ENCODE data around the gene TMEM168. TPM values are rescaled to one million over a fixed set of nuclear protein-coding genes. Genes with fewer than 3 reads are reported as not detected.

Gene TMEM168
- total RNA-seq, 4 donors from 2014 or later = 20.0 to 28.0 (median 23.4) TPM

DNA sequence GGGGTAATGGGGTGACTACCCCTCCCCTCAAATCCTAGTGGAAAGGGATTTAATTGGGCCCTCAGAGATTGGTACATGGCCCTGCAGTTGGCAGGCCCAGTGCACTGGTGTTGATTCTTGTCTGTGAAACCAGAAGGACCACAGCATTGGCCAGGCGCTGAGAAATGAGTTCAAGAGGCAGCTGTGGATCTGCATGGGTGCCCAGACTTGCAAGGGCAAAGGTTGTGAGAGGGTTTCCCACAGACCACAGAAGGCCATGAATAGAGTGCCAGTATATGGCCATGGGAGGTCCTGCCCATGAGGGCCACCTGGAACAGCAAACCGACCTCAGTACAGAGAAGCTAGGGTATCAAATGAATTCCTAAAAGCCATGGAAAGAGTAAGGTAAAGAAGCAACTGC lies 32.9 kb downstream of the TMEM168 start:
- TF ChIP-seq, protein P1, sequence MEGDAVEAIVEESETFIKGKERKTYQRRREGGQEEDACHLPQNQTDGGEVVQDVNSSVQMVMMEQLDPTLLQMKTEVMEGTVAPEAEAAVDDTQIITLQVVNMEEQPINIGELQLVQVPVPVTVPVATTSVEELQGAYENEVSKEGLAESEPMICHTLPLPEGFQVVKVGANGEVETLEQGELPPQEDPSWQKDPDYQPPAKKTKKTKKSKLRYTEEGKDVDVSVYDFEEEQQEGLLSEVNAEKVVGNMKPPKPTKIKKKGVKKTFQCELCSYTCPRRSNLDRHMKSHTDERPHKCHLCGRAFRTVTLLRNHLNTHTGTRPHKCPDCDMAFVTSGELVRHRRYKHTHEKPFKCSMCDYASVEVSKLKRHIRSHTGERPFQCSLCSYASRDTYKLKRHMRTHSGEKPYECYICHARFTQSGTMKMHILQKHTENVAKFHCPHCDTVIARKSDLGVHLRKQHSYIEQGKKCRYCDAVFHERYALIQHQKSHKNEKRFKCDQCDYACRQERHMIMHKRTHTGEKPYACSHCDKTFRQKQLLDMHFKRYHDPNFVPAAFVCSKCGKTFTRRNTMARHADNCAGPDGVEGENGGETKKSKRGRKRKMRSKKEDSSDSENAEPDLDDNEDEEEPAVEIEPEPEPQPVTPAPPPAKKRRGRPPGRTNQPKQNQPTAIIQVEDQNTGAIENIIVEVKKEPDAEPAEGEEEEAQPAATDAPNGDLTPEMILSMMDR (IDR thresholded peaks at IDR 0.05; ENCODE audit: low read depth) = no peak

DNA sequence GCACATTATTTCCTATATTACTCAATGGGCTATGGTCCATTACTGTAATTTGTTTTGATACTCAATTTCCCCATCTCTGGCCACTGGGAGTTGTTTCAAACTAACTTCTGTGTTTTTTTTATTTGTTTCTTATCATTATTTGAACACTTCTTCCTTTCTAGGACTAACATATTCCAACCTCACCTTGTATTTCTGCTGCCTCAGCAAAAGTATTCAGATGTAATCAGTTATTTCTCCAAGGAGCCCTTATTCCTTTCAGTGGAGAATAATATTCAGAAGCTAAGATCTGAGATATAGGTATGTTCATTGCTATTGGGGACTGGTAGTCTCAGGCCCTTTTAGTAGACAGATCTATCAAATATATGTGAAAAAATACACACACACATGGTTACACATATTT lies 36.9 kb downstream of the TMEM168 start:
- TF ChIP-seq, protein P1 (IDR thresholded peaks at IDR 0.05; ENCODE audit: low read depth) = no peak

DNA sequence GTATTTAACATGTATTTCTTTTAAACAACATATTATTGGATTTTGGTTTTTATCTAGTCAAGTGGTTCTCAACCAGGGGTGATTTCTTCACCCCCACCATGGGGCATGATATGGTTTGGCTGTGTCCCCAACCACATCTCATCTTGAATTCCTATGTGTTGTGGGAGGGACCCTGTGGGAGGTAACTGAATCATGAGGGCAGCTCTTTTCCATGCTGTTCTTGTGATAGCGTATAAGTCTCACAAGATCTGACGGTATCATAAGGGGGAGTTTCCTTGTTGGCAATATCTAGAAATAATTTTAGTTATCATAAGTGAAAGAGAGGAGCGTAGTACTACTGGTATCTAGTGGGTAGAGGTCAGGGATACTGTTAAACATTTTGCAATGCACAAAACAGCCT lies 37.6 kb downstream of the TMEM168 start:
- TF ChIP-seq, protein P1 (IDR thresholded peaks at IDR 0.05; ENCODE audit: low read depth) = no peak

DNA sequence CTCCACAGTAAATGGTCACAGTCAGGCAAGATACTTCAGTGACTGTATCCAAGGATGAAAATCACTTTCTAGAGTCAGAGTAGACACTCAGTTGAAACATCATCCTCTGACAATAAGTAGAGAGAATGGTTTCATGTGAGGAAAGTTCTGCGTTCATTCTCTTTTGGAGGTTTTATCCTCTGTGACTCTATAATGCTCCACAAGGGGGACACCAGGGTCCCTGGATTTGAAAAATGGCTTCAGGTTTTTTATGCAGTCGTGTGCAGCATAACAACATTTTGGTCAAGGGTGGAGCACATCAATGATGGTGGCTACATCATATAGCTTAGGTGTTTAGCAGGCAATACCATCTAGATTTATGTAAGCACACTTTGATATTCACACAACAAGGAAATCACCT lies 40.4 kb downstream of the TMEM168 start:
- TF ChIP-seq, protein P1 (IDR thresholded peaks at IDR 0.05; ENCODE audit: low read depth) = no peak

DNA sequence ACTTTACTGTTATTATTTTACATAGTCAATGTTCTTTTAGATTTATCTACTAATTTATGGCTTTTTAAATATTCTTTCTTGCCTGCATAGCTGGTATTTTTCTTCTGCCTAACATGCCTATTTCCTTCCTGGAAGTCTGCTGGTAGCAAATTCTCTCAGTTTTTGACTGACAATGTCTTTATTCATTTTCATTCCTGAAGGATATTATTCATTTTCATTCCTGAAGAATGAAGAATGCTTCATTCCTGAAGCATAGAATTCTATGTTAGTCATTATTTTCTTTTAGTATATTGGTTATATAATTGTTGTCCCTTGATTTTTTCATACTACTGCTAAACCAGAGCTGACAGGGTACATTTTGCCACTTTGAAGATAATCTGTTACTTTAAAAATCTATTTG lies 41.8 kb downstream of the TMEM168 start:
- TF ChIP-seq, protein P1 (IDR thresholded peaks at IDR 0.05; ENCODE audit: low read depth) = no peak

DNA sequence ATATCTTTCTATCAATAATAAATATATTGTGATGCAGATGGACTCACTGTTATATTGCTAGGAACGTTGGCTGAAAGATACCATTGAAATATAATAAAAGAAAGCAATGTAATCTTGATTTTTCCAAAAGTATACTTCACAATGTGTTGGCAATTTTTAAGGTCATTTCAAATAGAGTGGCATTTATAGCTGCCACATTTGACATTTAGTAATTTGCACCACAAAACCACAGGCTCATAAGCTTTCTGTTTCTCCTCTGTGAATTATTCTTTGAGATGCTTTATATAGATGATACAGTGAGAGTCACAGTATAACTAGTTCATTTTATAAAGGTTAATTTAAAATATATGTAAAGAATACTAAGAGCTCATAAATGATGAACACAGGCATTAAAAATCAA lies 44.6 kb downstream of the TMEM168 start:
- TF ChIP-seq, protein P1 (IDR thresholded peaks at IDR 0.05; ENCODE audit: low read depth) = no peak

DNA sequence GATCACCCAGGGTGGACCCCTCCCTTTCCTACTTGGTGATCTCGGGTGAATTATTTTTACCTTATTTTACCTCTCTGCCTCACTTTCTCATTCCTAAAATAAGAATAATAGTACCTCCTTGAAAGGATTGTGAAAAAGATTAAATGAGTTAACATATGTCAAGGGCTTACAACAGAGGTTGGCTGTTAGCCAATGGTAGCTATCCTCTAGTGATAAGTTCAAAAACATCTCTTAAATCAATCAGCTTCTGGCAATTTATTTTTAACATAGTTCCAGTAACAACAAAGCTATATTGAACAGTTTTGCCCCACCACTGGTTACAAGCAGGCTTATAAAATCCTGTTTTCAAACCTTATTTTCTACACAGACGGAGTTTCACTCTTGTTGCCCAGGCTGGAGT lies 45.4 kb downstream of the TMEM168 start:
- TF ChIP-seq, protein P1 (IDR thresholded peaks at IDR 0.05; ENCODE audit: low read depth) = no peak
